ENCODE measurements around the gene HMOX2.
A peak's percentile ranks its signal among the peaks of the same experiment; 100 is the strongest.

The HMOX2 gene, protein sequence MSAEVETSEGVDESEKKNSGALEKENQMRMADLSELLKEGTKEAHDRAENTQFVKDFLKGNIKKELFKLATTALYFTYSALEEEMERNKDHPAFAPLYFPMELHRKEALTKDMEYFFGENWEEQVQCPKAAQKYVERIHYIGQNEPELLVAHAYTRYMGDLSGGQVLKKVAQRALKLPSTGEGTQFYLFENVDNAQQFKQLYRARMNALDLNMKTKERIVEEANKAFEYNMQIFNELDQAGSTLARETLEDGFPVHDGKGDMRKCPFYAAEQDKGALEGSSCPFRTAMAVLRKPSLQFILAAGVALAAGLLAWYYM

DNA sequence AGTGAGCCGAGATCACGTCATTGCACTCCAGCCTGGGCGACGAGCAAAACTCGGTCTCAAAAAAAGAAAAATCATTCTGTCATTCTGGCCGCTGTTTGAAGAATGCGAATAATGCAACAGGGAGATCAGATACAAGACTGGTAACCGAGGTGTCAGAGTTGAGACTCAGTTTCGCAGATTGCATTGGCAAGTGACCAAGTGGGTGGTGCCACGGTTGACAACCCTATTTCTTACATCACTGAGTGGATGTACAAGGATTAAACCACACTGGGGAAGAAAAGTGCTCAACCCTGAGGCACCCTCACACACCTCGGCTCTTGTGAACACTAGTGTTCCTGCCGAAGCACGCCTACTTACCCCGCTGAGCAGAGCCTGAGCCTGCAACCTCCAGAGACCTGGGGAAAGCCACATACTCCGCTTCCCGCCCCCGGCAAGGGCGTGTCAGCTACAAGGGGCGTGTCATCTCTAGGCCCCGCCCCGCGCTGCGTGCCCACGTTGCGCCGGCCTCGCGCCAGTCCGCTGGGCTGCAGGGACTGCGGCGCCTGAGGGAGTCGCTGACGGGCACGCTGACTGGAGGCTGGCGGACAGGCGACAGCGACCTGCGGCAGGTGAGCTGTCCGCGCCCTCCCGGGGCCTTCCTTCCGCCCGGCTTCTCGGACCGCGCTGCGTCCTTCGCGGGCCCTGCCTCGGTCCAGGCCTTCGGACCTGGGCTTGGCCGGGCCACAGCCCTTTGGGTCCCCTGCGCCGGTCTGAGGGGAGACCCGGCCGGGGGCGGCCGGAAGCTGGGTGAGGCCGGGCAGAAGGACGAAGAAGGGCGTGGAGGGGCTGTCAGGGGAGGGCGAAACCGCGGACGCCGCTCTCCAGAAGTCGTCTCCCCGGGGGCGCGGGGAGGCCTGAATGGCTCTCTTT is at the start of gene HMOX2:
Gene HMOX2 (plus strand): TSS at position 519 of the 909 bp plus-strand sequence. CDS start 29,127 bp downstream, outside the sequence.
- DNase-seq (ENCODE audit: low spot score): peak; percentile 92

DNA sequence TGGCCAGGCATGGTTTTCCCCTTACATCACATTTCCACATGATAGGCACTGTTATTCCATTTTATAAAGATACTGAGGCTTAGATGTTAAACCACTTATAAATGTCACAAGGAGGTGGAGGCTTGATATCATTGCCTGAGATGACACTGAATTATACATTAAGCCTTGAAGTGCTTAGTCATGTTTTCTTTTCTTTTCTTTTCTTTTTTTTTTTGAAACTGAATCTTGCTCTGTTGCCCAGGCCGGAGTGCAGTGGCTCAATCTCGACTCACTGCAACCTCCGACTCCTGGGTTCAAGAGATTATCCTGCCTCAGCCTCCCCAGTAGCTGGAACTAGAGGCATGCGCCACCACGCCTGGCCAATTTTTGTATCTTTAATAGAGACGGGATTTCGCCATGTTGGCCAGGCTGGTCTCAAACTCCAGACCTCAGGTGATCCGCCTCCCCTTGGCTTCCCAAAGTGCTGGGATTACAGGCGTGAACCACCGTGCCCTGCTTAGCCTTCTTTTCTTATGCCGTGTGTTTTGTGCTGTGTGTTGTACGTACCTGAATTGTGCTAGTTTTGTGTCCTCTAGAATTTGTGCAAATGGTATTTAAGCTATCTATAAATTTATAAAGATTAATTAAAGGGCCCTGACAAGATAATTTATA is 49.4 kb upstream of the HMOX2 start:
- no peak for DNase-seq (ENCODE audit: low spot score)

DNA sequence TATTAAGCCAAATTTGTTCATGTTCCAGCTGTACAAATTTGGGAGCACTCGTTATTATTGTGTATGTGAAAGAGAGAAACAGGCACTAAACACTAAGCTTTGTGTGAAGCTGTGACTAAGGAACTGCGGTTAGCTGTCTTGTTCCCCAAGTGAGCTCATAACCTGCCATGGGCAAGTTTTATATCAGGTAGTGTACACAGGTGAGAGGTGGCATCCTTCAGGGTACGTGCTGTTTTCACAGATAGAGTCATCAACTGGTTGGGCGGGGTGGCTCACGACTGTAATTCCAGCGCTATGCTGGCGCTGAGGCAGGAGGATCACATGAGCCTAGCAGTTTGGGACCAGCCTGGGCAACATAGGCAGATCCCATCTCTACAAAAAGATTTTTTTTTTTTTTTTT is 47.7 kb upstream of the HMOX2 start:
- DNase-seq (ENCODE audit: low spot score): no peak

DNA sequence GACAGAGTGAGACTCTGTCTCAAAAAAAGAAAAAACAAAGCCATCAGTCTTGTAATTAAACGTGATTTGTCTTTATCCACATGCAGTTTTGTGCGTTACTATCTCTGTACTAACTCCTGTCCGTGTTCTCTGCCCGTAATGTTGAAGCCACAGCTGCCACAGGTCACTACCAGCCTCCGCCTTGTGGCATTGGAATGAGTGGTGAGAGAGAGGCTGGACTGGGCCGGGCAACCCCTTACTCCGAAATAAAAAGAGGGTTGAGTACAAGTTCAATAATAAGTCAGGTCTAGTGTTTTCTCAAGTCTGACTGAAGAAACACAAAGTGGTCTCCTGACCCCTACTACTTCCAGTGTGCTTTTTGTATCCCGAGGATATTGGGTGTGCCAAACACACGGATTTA is 45.2 kb upstream of the HMOX2 start:
- no peak for DNase-seq (ENCODE audit: low spot score)

DNA sequence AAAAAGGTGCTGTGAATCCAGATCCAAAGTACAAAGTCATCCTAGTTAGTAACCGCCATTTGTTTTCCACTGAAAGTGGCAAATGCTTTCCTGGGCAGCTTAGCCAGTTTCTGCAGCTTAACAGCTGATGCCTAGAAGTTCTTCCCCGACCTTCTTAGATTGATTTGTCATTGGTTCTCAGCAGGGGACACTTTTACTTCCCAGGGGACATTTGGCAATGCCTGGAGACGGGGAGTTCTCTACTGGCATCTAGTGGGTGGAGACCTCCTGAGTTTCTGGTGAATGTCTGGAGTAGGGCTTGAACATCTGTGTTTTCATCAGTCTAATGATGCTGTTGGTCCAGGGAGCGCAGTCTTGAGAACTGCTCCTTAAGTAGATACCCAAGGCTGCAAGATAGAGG is 43.0 kb upstream of the HMOX2 start:
- no peak for DNase-seq (ENCODE audit: low spot score)

DNA sequence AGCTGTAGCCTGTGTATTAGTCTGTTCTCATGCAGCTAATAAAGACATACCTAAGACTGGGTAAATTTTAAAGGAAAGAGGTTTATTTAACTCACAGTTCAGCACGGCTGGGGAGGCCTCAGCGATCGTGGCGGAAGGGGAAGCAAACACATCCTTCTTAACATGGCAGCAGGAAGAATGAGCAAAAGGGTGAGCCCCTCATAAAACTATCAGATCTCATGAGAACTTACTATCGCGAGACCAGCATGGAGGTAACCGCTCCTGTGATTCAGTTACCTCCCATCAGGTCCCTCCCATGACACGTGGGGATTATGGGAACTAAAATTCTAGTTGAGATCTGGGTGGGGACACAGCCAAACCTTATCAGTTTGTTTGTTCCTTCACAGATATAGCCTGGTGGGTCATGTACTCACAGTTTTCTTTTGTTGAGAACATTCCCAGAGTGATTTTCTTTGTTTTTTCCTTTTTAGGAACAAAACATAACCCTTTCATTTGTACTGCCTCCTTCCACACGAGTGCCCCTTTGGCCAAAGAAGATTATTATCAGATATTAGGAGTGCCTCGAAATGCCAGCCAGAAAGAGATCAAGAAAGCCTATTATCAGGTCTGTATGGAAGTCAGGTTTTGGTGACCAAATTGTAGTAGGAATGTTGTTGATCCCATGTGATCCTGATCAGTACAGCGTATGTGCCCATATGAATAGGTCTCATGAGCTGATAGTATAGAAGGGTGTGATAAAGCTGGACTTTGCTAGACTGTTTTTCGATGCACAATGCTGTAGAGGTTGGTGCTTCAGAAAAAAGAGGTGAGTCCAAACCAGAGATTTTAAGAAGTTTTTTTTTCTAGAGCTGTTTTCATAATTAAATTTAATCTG is 42.0 kb upstream of the HMOX2 start:
- DNase-seq (ENCODE audit: low spot score): no peak

DNA sequence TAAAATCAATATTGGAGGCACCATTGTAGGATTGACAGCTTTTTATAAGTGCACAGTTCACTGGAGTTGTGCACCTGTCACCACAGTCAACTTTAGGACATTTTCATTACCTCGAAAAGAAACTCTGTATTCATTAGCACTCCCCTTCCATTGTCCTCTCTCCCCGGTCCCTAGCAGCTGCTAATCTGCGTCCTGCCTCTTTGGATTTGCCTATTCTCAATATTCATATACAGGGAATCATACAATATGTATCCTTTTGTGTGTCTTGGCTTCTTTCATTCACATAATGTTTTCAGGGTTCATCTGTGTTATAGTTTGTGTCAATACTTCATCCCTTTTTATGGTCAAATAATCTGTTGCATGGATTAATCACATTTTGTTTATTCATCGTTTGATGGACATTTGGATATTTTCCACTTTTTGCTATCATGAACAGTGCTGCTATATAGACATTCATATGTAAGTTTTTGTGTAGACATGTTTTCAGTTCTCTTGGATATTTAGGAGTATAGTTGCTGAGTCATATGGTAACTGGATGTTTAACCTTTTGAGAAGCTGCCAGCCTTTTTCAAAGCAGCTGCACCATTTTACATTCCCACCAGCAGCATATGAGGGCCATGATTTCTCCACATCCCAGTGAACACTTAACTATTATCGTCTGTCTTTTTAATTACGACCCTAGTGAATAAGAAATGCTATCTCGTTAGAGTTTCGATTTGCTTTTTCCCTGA is 40.7 kb upstream of the HMOX2 start:
- DNase-seq (ENCODE audit: low spot score): no peak

DNA sequence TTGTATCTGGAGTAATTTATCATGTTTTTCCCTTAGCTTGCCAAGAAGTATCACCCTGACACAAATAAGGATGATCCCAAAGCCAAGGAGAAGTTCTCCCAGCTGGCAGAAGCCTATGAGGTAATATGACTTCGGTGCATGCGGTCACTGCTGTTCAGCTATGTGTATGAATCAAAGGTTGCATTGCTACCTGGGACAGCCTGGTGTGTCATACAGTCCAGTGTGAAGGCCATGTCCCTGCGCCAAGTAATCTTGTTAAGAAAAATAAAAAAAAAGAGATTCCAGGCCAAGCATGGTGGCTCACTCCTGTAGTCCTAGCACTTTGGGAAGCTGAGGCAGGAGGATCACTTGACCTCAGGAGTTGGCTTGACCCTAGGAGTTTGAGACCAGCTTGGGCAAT is 38.8 kb upstream of the HMOX2 start:
- DNase-seq (ENCODE audit: low spot score): no peak

DNA sequence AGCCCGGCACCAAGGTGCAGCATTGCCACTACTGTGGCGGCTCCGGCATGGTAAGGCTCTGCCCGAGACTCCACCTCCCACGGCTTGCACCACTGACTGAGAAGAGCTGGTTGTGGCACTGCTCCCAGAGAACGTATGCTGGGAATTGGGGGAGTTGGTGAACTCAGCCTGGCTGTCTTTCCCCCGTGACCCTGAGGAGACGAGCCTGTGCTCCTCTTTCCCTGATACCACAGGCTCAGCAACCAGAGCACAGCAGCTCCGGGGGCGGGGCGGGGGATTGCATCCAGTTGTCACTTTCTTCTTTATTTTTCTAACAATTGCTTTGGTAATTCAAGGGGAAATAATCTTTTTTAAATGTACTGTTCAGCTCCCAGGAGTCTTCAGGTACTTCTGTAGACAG is 33.8 kb upstream of the HMOX2 start:
- no peak for DNase-seq (ENCODE audit: low spot score)

DNA sequence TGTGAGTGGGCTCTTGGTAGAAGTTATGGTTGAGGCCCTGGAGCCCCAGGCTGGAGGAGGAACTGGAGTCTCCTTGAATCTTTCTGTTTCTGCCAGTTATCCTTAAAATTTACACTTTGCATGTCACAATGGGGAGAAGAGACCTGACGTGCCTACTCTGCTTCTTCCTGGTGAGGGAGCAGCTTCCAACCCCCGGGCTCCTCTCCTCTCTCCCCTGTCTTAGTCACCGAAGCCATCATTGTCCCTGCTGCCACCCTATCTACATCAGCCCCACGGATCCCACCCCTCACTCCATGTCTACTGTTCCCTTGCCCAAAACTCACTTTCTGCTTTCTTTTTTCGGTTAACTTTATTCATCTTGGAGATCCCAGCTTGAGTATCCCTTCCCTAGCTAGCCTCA is 32.9 kb upstream of the HMOX2 start:
- no peak for DNase-seq (ENCODE audit: low spot score)

DNA sequence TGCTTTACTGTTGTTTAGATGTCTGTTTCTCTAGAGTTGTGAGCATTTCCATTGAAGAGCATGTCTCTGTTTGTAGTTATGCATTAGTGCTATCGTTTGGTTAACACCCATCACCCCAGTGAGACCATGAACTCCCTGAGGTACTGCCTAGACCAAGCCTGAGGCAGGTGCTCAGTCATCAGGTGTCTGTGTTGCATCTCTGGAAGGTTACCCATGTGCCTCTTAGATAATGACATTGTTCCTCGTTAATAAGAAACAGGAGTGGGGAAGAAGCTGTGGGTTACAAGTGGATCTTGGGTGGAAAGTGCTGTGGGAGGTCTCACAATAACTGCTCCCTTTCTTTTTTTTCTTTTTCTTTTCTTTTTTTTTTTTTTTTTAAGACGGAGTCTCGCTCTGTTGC is 32.2 kb upstream of the HMOX2 start:
- no peak for DNase-seq (ENCODE audit: low spot score)

DNA sequence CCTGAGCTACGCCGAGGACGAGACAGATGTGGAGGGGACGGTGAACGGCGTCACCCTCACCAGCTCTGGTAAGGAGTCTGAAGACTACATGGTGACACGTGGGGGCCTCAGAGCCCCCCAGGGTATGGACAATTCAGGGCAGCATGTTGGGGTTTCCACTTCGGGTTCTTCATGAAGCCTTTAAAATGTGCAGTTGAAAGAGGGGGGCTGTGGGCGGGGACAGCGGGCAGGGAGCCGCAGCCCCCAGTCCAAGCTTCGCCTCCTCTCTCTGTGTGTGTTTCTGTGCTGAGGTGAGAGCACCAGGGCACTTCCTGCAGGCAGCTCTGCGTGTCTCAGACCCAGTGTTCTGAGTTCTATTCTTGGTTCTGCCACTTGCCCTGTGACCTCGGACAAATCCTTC is 25.8 kb upstream of the HMOX2 start:
- no peak for DNase-seq (ENCODE audit: low spot score)

DNA sequence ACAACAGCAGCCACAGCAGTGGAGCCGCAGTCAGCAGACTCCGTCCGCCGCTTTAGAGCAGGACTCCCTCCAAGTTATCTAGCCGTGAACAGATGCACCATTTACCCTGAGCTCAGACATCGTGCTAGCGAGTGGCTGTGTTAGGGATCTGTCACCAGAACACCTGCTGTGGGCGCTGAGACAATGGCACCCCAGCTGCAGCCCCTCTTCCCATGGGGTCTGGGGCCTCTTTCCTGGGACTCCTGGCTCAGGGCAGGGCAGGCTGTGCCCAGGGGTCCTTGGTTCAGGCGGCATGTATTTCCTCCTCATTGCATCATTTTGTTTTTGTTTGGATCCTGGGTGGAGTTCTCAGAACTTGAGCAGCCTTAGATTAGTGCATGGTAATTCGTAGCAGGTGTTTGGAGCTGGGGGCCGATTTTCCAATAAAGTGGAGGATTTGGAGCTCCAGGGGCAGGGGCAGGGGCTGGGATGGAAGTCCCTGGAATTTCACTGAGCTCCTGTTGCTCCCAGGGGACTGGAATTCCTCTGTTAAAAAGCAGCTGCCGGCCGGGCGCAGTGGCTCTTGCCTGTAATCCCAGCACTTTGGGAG is 25.2 kb upstream of the HMOX2 start:
- DNase-seq (ENCODE audit: low spot score): no peak

DNA sequence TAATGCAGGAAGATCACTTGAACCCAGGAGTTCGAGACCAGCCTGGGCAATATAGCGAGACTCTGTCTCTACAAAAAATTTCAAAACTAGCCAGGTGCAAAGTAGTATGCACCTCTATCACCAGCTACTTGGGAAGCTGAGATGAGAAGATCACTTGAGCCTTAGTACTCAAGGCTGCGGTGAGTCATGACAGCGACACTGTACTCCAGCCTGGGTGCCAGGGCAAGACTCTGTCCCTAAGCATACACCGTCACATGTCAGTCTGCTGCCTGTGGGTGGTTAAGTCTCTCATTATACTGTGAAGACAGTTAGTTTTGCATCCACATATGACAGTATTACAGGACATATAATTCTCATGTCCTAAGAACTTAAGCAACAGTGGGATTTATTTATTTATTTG is 23.5 kb upstream of the HMOX2 start:
- no peak for DNase-seq (ENCODE audit: low spot score)

DNA sequence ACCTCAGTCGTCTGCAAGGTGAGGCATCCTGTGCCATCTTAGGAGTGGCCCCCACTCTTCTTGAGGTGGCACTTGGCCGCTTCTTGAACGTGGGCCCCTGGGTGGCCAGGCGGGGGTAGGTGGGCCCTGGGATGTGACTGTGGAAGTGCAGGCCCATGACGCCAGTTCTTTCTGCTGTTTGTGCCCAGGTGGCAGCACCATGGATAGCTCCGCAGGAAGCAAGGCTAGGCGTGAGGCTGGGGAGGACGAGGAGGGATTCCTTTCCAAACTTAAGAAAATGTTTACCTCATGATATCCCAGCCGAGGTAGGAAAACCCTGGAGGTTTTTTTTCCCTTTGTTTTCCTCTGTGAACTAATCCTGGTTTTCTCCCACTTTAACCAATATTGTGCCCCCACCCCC is 21.6 kb upstream of the HMOX2 start:
- no peak for DNase-seq (ENCODE audit: low spot score)

DNA sequence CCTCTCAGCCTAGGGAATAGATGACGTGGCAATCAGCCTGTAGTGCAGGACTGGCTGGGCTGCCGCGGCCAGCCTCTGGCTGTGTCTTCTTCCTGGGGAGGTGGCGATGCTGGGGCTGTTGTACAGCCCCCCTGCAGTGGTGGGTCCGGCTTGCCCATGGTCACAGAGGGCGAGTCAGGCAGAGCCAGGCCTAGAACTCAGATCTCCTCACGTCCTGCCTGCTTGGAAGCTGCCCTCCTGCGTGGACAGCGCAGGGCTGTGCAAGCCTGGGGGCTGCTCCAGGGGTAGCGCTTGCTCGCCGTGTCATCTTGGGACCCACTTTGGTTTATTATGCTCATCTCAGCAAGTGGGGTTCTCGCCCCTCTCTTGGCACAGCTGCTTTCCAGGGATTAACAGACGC is 21.1 kb upstream of the HMOX2 start:
- DNase-seq (ENCODE audit: low spot score): no peak

DNA sequence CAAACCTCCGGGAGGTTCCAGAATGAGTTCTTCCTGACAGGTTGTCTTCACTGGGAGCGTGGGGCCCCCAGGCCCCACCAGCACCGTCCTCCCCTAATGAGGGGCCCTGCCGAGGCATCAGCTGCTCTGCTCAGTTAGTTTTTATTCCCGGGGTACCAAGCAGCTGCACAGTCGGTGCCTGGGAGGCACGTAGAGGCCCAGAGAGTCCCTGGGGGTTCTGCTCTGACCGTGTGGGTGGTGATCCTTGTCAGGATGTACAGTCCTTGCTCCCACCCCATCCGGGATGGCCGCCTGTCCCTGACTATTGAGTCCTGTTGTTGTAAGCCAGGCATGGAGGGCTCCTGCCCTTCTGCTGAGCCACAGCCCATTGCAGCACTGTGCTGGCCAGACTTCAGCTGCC is 20.2 kb upstream of the HMOX2 start:
- no peak for DNase-seq (ENCODE audit: low spot score)

DNA sequence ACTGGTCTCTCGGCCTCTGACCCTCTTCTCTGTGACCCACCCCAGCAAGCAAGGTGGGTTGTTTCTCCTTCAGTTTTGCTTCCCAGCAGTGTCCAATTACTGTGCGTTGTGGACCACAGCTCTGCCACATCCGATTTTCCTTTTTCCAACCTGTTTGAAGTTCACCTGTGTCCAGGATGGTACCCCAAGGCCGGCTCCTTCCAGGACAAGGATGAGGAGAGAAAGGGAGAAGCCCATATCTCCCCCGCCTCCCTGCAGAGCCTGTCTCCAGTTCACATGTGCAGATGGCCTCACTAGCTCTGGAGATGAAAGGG is 15.3 kb upstream of the HMOX2 start:
- no peak for DNase-seq (ENCODE audit: low spot score)

DNA sequence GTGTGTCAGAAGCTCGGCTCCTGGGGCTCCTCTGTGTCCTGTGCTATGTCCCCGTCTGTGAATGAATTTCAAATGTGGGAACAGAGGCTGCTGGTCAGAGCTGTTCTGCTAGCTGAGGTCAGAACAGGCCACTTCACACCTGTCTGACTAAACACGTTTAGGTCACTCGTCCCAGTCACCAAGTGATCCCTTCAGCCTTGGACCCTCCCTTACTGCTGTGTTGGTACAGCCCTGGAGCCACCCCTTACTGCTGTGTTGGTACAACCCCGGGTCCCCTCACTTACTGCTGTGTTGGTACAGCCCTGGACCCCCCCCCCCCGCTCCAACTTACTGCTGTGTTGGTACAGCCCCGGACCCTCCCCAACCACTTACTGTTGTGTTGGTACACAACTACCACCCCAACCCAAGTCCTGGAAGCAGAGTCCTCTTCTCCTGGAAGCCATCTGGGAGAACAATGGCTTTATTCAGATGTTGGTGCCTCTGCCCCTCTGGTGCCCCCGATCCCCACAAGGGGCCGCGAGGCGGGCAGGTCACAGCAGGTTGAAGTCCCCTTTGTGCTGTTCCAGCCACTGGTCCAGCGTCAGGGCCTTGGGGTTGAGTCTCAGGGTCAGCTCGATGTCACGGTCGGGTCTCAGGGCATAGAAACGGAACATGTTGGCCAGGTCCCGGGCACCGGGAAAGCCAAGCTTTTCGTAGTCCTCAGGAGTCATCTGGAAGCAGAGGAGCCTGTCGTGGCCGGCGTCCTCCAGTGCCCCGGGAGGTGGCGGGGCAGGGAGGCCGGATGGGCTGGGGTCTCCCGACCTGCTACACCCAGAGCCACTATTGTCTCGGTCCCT is 14.7 kb upstream of the HMOX2 start:
- peak; percentile 67 for DNase-seq (ENCODE audit: low spot score)

DNA sequence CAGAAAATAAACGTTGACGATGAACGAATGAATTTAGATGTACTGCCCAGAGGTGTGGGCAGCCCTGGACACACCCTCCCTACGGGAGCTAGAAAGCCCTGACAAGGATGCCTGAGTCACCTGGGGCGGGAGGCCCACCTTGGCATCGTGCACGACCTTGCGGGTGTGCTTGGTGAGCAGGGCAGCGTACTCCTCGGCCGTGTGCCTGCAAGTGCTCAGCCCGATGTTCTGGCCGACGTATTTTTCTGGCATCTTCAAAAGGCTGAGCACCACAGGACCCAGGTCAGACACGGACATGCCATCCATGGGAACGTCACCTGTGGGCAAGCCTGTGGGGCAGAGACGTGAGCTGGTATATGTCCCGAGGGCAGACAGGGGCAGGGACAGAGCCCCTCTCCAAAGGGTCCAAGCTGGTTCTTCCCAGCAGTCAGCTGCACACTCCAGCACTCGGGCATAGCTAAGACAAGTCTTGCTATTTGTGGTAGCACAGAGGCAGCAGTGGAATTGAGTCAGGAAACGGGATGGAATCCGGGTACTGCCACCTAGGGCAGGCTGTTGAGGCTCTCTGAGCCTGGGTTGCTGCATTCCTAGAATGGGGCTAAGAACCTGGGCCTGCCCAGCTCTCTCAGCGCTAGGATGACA is 12.6 kb upstream of the HMOX2 start:
- no peak for DNase-seq (ENCODE audit: low spot score)

Measured in globus pallidus (tissue), 1 donor.